K562 (cell line): ENCODE data around the gene KHNYN. TPM values are rescaled to one million over a fixed set of nuclear protein-coding genes. Genes with fewer than 3 reads are reported as not detected.

Experiments used
- ATF1 ChIP-seq, 2 experiments: fragments of 450-650 bp in 1 of 2; IDR thresholded peaks; 2 replicates each; pipeline ENCODE4 v1.6.1; 2016; ENCODE audit warnings: missing compliant biosample characterization in 1 of 2, missing genetic modification characterization in 1 of 2
- CTCFL ChIP-seq: IDR thresholded peaks from 2 replicates; pipeline ENCODE4 v1.6.1; 2011; ENCODE audit warnings: borderline replicate concordance, low read depth, mild to moderate bottlenecking, moderate library complexity, low read length; ENCODE audit not compliant: insufficient read depth, poor library complexity, severe bottlenecking
- ELF1 ChIP-seq: fragments of 200-800 bp; sonication (Bioruptor generic); IDR thresholded peaks from 2 replicates; pipeline ENCODE4 v1.6.1; 2016; ENCODE audit warnings: missing genetic modification characterization, missing compliant biosample characterization
- EP400 ChIP-seq: fragments of 450-650 bp; IDR thresholded peaks from 2 replicates; pipeline ENCODE4 v1.6.1; 2017; ENCODE audit warnings: antibody characterized with exemption, mild to moderate bottlenecking, moderate library complexity
- FOSL1 ChIP-seq: fragments of 200-800 bp; sonication (Bioruptor generic); conservative IDR thresholded peaks from 2 replicates; pipeline ENCODE4 v1.6.1; 2016; ENCODE audit warnings: missing genetic modification characterization, missing compliant biosample characterization
- FOXK2 ChIP-seq, 2 experiments: fragments of 450-650 bp; IDR thresholded peaks in 1 of 2; conservative IDR thresholded peaks in 1 of 2; 2 replicates each; pipeline ENCODE4 v1.6.1; 2016; ENCODE audit warnings: low read depth in 2 of 2, mild to moderate bottlenecking in 1 of 2
- GABPA ChIP-seq: fragments of 200-800 bp; sonication (Bioruptor generic); conservative IDR thresholded peaks from 2 replicates; pipeline ENCODE4 v1.6.1; 2016; ENCODE audit warnings: low read depth, missing genetic modification characterization, missing compliant biosample characterization
- HBP1 ChIP-seq: fragments of 450-650 bp; formaldehyde crosslinking; IDR thresholded peaks from 2 replicates; pipeline ENCODE4 v1.4.0; 2022; ENCODE audit warnings: missing genetic modification characterization
- NFRKB ChIP-seq: fragments of 450-650 bp; IDR thresholded peaks from 2 replicates; pipeline ENCODE4 v1.6.1; 2016; ENCODE audit warnings: low read depth
- NFXL1 ChIP-seq: fragments of 450-650 bp; formaldehyde crosslinking; IDR thresholded peaks from 2 replicates; pipeline ENCODE4 v1.4.0; 2021; ENCODE audit warnings: mild to moderate bottlenecking
- PHB2 ChIP-seq: fragments of 450-650 bp; IDR thresholded peaks from 2 replicates; pipeline ENCODE4 v1.6.1; 2017; ENCODE audit warnings: low read depth
- POLR3A ChIP-seq: IDR thresholded peaks from 2 replicates; pipeline ENCODE4 v1.6.1; 2011; ENCODE audit warnings: borderline replicate concordance, mild to moderate bottlenecking, moderate library complexity; ENCODE audit not compliant: insufficient read length, insufficient read depth; ENCODE audit errors: extremely low read depth
- RBFOX2 ChIP-seq: fragments of 200-400 bp; formaldehyde crosslinking; IDR thresholded peaks from 2 replicates; pipeline ENCODE4 v1.6.1; 2017; ENCODE audit warnings: low read depth, mild to moderate bottlenecking, low read length, moderate library complexity
- SMAD1 ChIP-seq: fragments of 150-350 bp; IDR thresholded peaks from 2 replicates; pipeline ENCODE4 v1.6.1; 2014; ENCODE audit warnings: low read length, low read depth; ENCODE audit not compliant: partially characterized antibody
- TFAP4 ChIP-seq: sonication (generic); formaldehyde crosslinking; IDR thresholded peaks from 2 replicates; pipeline ENCODE4 v1.8.0; 2022; ENCODE audit warnings: missing genetic modification reagents, mild to moderate bottlenecking, moderate library complexity, borderline replicate concordance
- TSHZ1 ChIP-seq: fragments of 250-450 bp; sonication (Bioruptor Pico); IDR thresholded peaks from 2 replicates; pipeline ENCODE4 v1.4.0; 2020; ENCODE audit warnings: mild to moderate bottlenecking, moderate library complexity
- ZFPM2 ChIP-seq: fragments of 250-450 bp; sonication (Bioruptor Pico); IDR thresholded peaks from 2 replicates; pipeline ENCODE4 v1.5.1; 2022; ENCODE audit warnings: mild to moderate bottlenecking
- ZKSCAN3 ChIP-seq: fragments of 250-450 bp; sonication (Bioruptor Pico); IDR thresholded peaks from 2 replicates; pipeline ENCODE4 v1.4.0; 2020
- ZNF197 ChIP-seq: fragments of 200-800 bp; sonication (Bioruptor generic); IDR thresholded peaks from 2 replicates; pipeline ENCODE4 v1.6.1; 2016; ENCODE audit warnings: low read depth, missing genetic modification characterization, missing compliant biosample characterization
- ZNF764 ChIP-seq: fragments of 250-450 bp; sonication (Bioruptor Pico); IDR thresholded peaks from 2 replicates; pipeline ENCODE4 v1.4.0; 2020; ENCODE audit warnings: low read depth, mild to moderate bottlenecking, moderate library complexity
- polyA plus RNA-seq, 8 experiments: library from polyadenylated mRNA; depleted of rRNA in 4 of 8; stranded (reverse) in 5 of 8; unstranded in 3 of 8; fragments of >200 nt; fragmentation: Nextera tagmentation in 2 of 8; fragmentation: Illumina TruSeq in 1 of 8; extraction: Ambion mirVana in 2 of 8; extraction: Trizol in 1 of 8; gene quantifications; 2 replicates each; pipeline versions ENCODE4 v1.2.1 to v1.2.3, GENCODE V29; 2011 to 2014; ENCODE audit warnings: inconsistent platforms in 1 of 8, missing spikeins in 1 of 8
- total RNA-seq, 7 experiments: library from RNA; depleted of rRNA in 6 of 7; stranded (reverse); fragments of >200 nt in 6 of 7; fragmentation: Illumina TruSeq in 2 of 7; extraction: Trizol in 2 of 7; gene quantifications; 2 replicates each; pipeline versions ENCODE4 v1.2.1 to v1.2.3, GENCODE V29; 2011 to 2021; ENCODE audit warnings: low replicate concordance in 1 of 7

Gene KHNYN
- total and polyA plus RNA-seq, 9 of the 15 experiments (the other 6 are each of a cell fraction or from before 2014, with no cell fraction given) = 0.76 to 26.0 (median 14.1) TPM

GRCh38 chr14:24429395-24430142 is at the start of gene KHNYN, which contains the start of gene CBLN3 (continued):
- no peak for TF ChIP-seq FOXK2 (conservative IDR thresholded peaks at IDR 0.05 in 1 of 2, IDR thresholded peaks at IDR 0.05 in 1 of 2; ENCODE audit: low read depth in 2 of 2)
- TF ChIP-seq ATF1 (CRISPR knock-in tag; IDR thresholded peaks at IDR 0.05) = no peak
- TF ChIP-seq ATF1 (tag; IDR thresholded peaks at IDR 0.05) = peak; percentile 49
- TF ChIP-seq RBFOX2 = peak; percentile 95
- TF ChIP-seq TFAP4 (CRISPR knock-in tag) = peak; percentile 39; the same call in 1 of the 2 replicates
- no peak for TF ChIP-seq CTCFL
- peak; percentile 67 for TF ChIP-seq GABPA (tag)
- no peak for TF ChIP-seq HBP1 (CRISPR knock-in tag)
- TF ChIP-seq NFRKB = peak; percentile 68; the same call in 1 of the 2 replicates
- TF ChIP-seq ELF1 (tag) = peak; percentile 56; the same call in 1 of the 2 replicates
- no peak for TF ChIP-seq PHB2
- peak; percentile 42; the same call in 1 of the 2 replicates for TF ChIP-seq EP400
- no peak for TF ChIP-seq NFXL1 (CRISPR knock-in tag)
- no peak for TF ChIP-seq ZFPM2 (CRISPR knock-in tag)
- no peak for TF ChIP-seq ZNF197 (CRISPR knock-in tag)
- TF ChIP-seq SMAD1 = peak; percentile 31
- TF ChIP-seq ZNF764 (CRISPR knock-in tag) = no peak
- TF ChIP-seq FOSL1 (tag) = peak; percentile 62
- TF ChIP-seq POLR3A = no peak
- TF ChIP-seq TSHZ1 (CRISPR knock-in tag) = no peak
- no peak for TF ChIP-seq ZKSCAN3 (CRISPR knock-in tag)
